Right cardiac atrium (tissue), 5 donors: ENCODE results near the gene ACOX3. TPM values are rescaled to one million over a fixed set of nuclear protein-coding genes. Genes with fewer than 3 reads are reported as not detected.
A peak's percentile ranks its signal among the peaks of the same experiment; 100 is the strongest.

Experiments used
- ATAC-seq, 2 donors: fragments of 200-7000 bp; cut with Tn5 transposase; one replicate each; pipeline versions ENCODE4 v1.8.0 to v1.9.1; 2020; ENCODE audit warnings: moderate library complexity in 2 of 2, mild to moderate bottlenecking in 1 of 2
- DNase-seq, 3 donors: peaks; one replicate each; pipeline ENCODE4 v3.0.0-alpha.2; 2020
- H3K27ac ChIP-seq: one replicate; pipeline ENCODE4 v1.5.1; 2013; ENCODE audit warnings: mild to moderate bottlenecking, low read length, control low read depth, moderate library complexity
- H3K27me3 ChIP-seq: one replicate; pipeline ENCODE4 v1.6.1; 2013; ENCODE audit not compliant: control insufficient read depth, insufficient read depth
- H3K4me1 ChIP-seq: one replicate; pipeline ENCODE4 v1.6.1; 2013; ENCODE audit warnings: low read length; ENCODE audit not compliant: control insufficient read depth, insufficient read depth
- H3K4me3 ChIP-seq: one replicate; pipeline ENCODE4 v1.5.1; 2013; ENCODE audit warnings: low read length, control low read depth
- H3K9me3 ChIP-seq: one replicate; pipeline ENCODE4 v1.6.1; 2013; ENCODE audit warnings: low read length; ENCODE audit not compliant: control insufficient read depth
- WGBS: extraction: QIAGEN DNeasy Blood & Tissue Kit; methylation state at CpG from one replicate; pipeline ENCODE4 v1.1.7; 2013; 5-methylcytosine and 5-hydroxymethylcytosine counted together
- intact Hi-C, 4 donors: fragments of 100-400 bp; cut with DNase I; formaldehyde crosslinking; loops; one replicate each; pipeline versions ENCODE4 v1.11.0 to v1.14.0; 2022 to 2023
- polyA plus RNA-seq: library from polyadenylated mRNA; stranded (reverse); fragments of 200-250 nt; gene quantifications from one replicate; pipeline ENCODE4 v1.2.3, GENCODE V29; 2013
- total RNA-seq, 4 donors: library from RNA; stranded (reverse); fragmentation: NEBNext Ultra II Directional; extraction: Animal tissue kit (Norgen Biotek cat#: 25700); gene quantifications; one replicate each; pipeline ENCODE4 v1.2.1, GENCODE V29; 2021
- donor health status: healthy with polysubstance abuse.
- donor health status: DM: no; HTN: yes; CAD: no.
- donor health status: DM: no; HTN: no; CAD: no.
- donor health status: DM: no; HTN: yes; CAD: no; lungs with severe emphysema.
- donor health status: DM: yes; HTN: yes; CAD: no.

The ACOX3 gene
- total and polyA plus RNA-seq, 5 donors: 25.7 to 94.8 (median 54.3) TPM

DNA sequence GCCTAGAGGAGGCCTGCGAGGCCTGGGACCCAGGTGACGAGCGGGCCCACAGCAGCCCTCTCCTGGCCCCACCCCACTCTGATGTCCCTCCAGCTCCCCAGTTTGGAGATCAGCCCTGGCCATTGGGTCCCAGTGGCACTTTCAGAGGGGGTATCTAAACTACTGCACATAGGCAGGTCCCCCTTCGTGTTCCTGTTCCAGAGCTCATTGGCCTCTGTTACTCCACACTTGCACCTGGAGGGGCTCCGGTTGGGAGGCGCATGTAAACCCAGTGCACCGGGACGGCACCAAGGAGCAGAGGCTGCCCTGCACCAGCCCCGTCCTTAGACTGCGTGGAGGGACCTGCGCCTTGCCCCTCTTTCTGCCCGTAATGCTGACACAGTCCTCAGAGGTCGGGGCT is 34.3 kb upstream of the ACOX3 start:
- H3K27me3 ChIP-seq: no peaks in the 10 kb centered on the region
- peaks cover 3% of the 10 kb centered on the region for H3K4me1 ChIP-seq
- no peak overlapping the region for H3K27ac ChIP-seq
- DNase-seq (no peak), ATAC-seq (no peak)
- 95% methylated on average over 13 of the region's 13 CpGs for WGBS
- no peaks in the 10 kb centered on the region for H3K9me3 ChIP-seq
- intact Hi-C loops: loop anchor here in 1 of 4 donors (5.0 kb wide), 1 partner anchor 117 kb away; the partner anchor contains the start of gene CPZ
- H3K4me3 ChIP-seq: no peak overlapping the region

DNA sequence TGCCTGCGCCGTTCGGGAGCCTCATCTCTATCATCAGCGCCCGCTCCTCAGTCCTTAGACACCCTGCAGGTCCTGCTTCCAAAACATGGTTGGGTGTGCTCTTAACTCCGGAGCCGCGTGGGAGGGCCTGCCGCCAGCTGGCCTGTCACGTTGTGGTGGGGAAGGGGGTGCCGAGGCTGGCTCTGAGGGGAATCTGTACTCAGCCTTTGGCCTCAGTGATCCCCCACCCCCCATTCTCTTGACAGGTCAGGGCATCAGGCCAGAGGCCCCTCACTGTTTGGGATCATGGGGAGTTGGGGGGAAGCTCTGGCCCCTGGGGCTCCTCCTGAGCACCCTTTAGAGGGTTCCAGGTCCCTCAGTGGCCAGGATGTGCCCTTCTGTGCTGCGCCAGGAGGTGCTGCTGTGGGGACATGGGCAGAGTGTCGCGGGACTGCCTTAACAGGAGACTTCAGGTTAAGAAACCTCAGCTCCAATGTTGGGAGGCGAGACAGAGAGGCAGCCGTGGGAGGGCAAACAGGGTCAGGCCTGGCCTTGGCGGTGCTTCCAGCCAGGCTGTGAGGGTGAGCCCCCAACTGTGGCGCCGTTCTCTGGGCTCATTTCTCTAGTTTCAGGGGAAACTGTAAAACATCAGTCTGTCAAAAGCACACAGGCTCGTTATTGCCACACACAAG is 33.5 kb upstream of the ACOX3 start:
- peaks cover 3% of the 10 kb centered on the region for H3K4me1 ChIP-seq
- H3K4me3 ChIP-seq: no peak overlapping the region
- intact Hi-C loops: loop anchor here in 1 of 4 donors (5.0 kb wide), 1 partner anchor 118 kb away; the partner anchor contains the start of gene CPZ
- ATAC-seq: no peak
- no peaks in the 10 kb centered on the region for H3K27me3 ChIP-seq
- H3K9me3 ChIP-seq: no peaks in the 10 kb centered on the region
- H3K27ac ChIP-seq: no peak overlapping the region
- 73% methylated on average over 20 of the region's 20 CpGs for WGBS
- DNase-seq: peak in 1 of 3 donors; percentile 68

DNA sequence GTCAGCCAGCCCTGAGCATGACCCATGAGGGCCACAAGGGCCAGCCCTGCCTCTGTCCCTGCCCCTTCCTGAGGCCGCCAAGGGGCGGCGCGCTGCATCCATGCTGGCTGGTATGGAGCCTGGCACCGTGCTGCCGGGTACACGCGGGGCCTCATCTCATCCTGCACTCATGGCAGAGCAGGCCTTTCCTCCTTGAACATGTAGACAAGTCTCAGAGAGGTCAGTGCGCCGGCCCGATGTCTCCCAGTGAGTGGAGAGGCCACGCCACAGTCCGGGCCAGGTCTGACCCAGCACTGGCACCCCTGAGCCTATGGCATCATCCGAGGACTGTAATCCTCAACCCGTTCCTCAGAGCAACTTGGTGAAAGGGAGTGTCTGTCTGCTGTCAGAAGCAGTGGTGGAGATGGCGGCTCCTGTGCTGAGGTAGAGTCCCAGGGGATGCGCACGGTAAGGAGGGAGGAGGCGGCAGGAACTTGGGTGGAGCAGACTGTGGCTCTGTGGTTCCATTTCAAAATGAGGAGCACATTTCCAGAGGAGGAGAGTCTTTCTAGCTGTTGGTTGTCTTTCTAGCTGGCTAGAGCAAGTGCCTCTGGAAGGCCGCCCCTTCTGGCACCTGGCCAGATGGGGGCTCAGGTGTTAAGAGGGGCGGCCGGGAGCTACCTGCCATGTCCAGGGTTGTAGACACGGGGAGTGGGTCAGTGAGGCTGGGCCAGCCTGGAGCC is 32.8 kb upstream of the ACOX3 start:
- Histone ChIP-seq H3K27ac (no peak overlapping the region), H3K9me3 (no peaks in the 10 kb centered on the region), H3K4me1 (peaks cover 3% of the 10 kb centered on the region), H3K27me3 (no peaks in the 10 kb centered on the region), H3K4me3 (no peak overlapping the region)
- intact Hi-C loops: loop anchor here in 1 of 4 donors (5.0 kb wide), 1 partner anchor 119 kb away; the partner anchor contains the start of gene CPZ
- 70% methylated on average over 23 of the region's 23 CpGs for WGBS
- ATAC-seq (peak; percentile 43 to 45), DNase-seq (peak in 1 of 3 donors; percentile 72)

DNA sequence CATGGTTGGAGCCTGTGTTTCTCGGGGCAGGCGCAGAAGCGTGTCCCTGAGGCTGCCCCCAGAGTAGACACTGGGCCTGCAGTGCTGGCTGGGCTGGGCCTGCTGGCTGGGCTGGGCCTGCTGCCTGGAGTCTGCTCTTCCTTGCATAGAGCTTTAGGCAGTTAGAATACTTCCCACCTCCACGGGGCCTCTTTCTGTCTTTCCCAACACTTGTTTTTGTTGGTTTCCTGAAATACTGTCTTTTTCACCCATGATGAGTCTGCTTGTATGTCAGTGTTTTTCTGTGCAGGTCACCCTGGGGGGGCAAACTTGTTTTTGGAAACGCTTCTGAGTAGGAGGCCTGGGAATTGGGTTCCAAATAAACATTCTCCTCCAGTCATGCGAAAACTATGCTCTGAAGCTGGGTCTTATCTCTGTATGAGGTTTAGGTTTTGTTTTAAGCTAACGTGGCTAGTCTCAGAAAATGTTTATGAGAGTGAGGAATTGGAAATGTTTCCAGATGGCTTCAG is 32.2 kb upstream of the ACOX3 start:
- no peak overlapping the region for H3K4me3 ChIP-seq
- ATAC-seq (peak; percentile 48 to 69), DNase-seq (peak in 1 of 3 donors; percentile 81)
- intact Hi-C loops: loop anchor here in 1 of 4 donors (5.0 kb wide), 1 partner anchor 120 kb away; the partner anchor contains the start of gene CPZ
- H3K27me3 ChIP-seq: no peaks in the 10 kb centered on the region
- peak overlapping the region; percentile 37 for H3K27ac ChIP-seq
- WGBS: 52% methylated on average over 7 of the region's 7 CpGs
- H3K4me1 ChIP-seq: peaks cover 3% of the 10 kb centered on the region
- H3K9me3 ChIP-seq: no peaks in the 10 kb centered on the region

DNA sequence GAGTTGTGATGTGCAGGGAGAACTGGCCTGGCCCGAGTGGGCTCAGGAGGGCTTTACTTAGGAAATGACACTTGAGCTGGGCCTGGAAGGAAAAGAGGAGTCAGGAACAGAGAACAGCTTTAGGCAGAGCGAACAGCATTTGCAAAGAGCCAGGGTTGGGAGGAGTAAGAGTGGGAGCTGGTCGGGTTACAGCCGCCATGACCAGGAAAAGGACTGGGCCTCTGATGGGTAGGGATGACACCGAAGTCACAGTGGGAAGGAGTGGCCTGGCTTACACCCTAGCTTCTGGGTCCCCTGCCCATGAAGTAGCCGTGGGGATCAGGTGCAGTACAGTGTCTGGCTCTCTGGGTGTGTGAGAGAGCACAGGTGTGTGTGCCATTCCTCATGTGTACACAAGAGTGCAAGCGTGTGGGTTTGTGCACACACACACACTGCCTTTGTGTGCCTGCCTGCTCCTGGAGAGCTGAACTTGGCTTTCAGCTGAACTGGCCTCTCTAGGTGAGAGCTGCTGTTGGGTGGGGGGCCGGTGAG is 31.7 kb upstream of the ACOX3 start:
- no peak overlapping the region for H3K4me3 ChIP-seq
- ATAC-seq (no peak), DNase-seq (no peak)
- WGBS: 83% methylated on average over 8 of the region's 8 CpGs
- H3K4me1 ChIP-seq: peaks cover 3% of the 10 kb centered on the region
- peak overlapping the region; percentile 37 for H3K27ac ChIP-seq
- H3K27me3 ChIP-seq: no peaks in the 10 kb centered on the region
- intact Hi-C loops: loop anchor here in 1 of 4 donors (5.0 kb wide), 1 partner anchor 120 kb away; the partner anchor contains the start of gene CPZ
- H3K9me3 ChIP-seq: no peaks in the 10 kb centered on the region

DNA sequence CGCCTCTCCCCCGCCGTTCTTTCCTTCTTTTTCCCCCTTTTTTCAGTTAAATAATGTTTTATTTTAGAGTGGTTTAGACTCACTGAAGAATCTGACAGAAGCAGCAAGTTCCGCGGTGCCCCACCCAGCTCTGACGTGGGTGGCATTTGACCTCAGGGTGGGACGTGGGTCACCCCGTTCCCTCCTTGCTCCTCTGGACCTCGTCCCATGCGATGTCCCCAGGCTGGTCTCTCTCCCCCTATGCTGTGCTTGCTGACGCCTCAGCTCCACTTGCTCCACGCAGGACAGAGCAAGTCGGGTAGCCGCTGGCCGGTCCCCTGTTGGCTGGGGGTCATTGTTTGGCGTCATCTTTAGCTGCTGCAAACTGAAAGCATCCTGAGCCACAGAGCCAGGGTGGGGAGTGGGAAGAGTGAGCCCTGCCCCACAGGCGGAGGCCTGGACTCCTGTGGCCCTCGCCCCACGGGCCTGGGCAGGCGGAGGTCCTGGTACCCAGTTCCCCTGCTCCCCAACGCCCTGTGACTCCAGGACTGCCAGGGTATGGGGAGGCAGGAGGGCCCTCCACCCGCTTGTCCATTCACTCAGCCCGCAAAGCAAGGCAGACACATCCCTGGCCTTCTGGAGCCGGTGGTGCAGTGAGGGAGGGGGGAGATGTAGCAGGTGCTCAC is 30.8 kb upstream of the ACOX3 start:
- WGBS: 88% methylated on average over 24 of the region's 24 CpGs

DNA sequence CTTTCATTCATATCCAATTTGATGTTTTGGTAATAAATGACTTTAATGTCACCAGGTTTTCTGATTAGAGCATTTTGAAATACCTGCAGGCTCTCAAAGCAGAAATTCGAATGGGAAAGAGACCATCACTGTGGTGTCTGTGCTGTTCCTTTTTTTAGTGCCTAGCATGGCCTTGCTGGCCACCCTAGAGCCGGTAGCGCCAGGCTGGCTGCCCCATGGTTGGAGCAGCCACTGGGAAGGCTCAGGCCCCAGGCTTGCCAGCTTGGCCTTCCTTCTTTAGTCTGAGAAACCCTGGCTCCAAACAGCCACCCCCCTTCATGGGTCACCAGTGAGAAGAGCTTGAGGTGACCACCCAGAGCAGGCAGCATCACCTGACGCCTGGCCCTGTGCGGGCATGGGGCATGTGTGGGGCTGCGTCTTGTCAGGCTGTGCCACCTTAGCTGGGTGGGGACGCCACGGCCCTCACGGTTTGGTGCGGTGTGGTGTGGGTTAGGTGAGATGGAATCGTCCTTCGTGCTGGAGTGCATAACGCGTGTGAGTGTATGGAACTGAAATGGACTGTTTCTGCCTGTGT is 30.0 kb upstream of the ACOX3 start:
- H3K27ac ChIP-seq: no peak overlapping the region
- intact Hi-C loops: loop anchor here in 1 of 4 donors (5.0 kb wide), 1 partner anchor 122 kb away; the partner anchor contains the start of gene CPZ

More for the DNA sequence above, 30.8 kb upstream of the ACOX3 start:
- Histone ChIP-seq H3K9me3 (no peaks in the 10 kb centered on the region), H3K27ac (no peak overlapping the region), H3K4me3 (no peak overlapping the region), H3K27me3 (no peaks in the 10 kb centered on the region), H3K4me1 (peaks cover 3% of the 10 kb centered on the region)
- ATAC-seq: no peak
- DNase-seq: peak in 1 of 3 donors; percentile 49
- intact Hi-C loops: loop anchor here in 1 of 4 donors (5.0 kb wide), 1 partner anchor 121 kb away; the partner anchor contains the start of gene CPZ

DNA sequence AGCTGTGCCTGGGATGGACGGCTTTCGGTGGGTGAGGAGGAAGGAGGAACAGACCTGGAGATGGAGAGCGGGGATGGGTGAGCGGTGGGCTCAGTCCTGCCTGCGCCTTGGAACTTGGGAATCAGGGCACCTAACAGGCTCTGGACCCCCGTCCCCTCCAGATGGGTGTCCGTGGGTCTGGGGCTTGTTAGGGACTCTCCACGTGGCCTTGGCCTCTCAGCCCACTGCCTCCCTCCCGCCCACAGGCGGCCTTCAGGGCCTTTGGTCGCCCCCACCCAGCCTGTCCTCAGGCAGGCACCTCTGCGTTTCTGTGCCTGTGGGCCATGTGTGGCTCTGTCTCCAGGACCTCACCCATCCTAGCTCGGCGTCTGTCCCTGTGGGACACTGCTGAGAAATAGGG is 29.0 kb upstream of the ACOX3 start:
- no peak for DNase-seq
- Histone ChIP-seq H3K4me1 (peaks cover 3% of the 10 kb centered on the region), H3K9me3 (no peaks in the 10 kb centered on the region), H3K27ac (no peak overlapping the region), H3K4me3 (no peak overlapping the region), H3K27me3 (no peaks in the 10 kb centered on the region)
- intact Hi-C loops: loop anchor here in 3 of 4 donors (2.0 to 5.0 kb wide), 2 partner anchors 123 to 125 kb away; partner anchors contain the start of gene CPZ (in 1 of the 3)
- ATAC-seq: no peak
- WGBS: 93% methylated on average over 14 of the region's 14 CpGs

More for the DNA sequence above, 30.0 kb upstream of the ACOX3 start:
- peaks cover 3% of the 10 kb centered on the region for H3K4me1 ChIP-seq
- WGBS: 94% methylated on average over 14 of the region's 14 CpGs
- no peaks in the 10 kb centered on the region for H3K9me3 ChIP-seq
- no peak for DNase-seq
- no peak for ATAC-seq
- H3K27me3 ChIP-seq: no peaks in the 10 kb centered on the region
- no peak overlapping the region for H3K4me3 ChIP-seq

DNA sequence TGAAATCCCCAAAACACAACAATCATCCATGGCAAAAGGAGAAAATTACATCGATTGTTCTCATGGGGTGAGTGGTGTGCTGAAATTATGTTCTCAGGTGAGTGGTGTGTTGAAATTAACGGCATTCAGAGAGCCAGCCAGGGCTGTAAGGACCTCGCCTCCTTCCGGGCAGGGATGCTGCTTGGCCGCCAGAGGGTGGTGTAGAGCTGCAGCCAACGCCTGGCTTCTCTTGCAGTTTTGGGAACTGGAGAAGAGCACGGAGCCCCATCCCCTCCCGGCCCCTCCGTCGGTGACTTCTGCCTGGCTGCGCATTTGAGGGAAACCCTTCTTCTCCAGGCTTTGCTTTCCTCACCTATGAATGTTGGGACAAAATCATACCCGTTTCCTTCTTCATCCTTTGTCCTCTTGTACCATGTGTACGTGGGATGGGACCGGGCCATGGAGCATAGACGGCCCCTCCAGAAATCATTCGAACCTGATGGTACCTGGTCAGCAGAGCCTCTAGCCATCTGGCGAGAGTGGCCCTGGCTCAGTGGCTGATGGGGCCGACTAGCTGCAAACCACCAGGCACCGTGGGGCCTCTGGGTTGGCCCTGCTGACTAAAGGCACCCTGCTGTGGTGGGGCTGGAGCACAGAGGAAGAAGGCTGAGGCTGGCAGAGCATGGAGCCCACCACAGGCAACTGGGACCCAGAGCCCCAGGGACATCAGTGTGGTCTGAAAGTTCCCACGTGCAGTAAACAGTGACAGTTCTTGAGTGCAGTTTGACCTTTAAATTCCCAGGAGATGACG is 28.4 kb upstream of the ACOX3 start:
- Histone ChIP-seq H3K4me3 (no peak overlapping the region), H3K4me1 (peaks cover 3% of the 10 kb centered on the region), H3K27ac (no peak overlapping the region), H3K27me3 (no peaks in the 10 kb centered on the region), H3K9me3 (no peaks in the 10 kb centered on the region)
- peak; percentile 58 to 87 (median 84) for DNase-seq
- WGBS: 46% methylated on average over 21 of the region's 21 CpGs
- intact Hi-C loops: loop anchor here in 3 of 4 donors (2.0 to 5.0 kb wide), 2 partner anchors 123 to 126 kb away; partner anchors contain the start of gene CPZ (in 1 of the 3)
- peak; percentile 40 to 58 for ATAC-seq
